PC-3 (cell line): Measurements from ENCODE around the gene ISM2.

ENCODE experiments used
- EZH2 ChIP-seq: fragments of 300-600 bp; sonication (generic); IDR thresholded peaks from one replicate; pipeline ENCODE4 v1.6.1; 2017; ENCODE audit warnings: antibody characterized with exemption, mild to moderate bottlenecking, low read length; ENCODE audit not compliant: unreplicated experiment
- TF ChIP-seq, protein P1 (sequence below): fragments of 300-600 bp; sonication (generic); conservative IDR thresholded peaks from 2 replicates; pipeline ENCODE4 v1.5.1; 2017; ENCODE audit warnings: antibody characterized with exemption, low read depth, mild to moderate bottlenecking, low read length

DNA sequence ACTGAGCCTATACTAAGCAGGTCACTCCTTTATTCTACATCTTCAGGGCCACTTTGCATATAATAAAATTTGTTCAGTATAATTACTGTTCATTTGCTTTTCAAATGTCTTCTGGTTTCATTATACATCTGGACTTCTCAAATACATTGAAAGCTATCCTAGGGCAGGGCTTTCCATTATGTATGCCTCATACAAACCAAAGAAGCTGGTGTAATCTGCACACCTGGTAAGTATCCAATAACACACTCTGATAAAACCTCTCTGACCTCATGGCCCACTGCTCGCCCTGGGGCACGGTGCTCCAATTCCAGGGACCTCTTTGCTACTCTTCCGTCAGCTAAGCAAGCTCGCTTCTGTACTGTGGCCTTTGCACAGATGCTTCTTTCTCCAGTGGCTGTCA lies 21.9 kb upstream of the ISM2 start:
- TF ChIP-seq, protein P1, sequence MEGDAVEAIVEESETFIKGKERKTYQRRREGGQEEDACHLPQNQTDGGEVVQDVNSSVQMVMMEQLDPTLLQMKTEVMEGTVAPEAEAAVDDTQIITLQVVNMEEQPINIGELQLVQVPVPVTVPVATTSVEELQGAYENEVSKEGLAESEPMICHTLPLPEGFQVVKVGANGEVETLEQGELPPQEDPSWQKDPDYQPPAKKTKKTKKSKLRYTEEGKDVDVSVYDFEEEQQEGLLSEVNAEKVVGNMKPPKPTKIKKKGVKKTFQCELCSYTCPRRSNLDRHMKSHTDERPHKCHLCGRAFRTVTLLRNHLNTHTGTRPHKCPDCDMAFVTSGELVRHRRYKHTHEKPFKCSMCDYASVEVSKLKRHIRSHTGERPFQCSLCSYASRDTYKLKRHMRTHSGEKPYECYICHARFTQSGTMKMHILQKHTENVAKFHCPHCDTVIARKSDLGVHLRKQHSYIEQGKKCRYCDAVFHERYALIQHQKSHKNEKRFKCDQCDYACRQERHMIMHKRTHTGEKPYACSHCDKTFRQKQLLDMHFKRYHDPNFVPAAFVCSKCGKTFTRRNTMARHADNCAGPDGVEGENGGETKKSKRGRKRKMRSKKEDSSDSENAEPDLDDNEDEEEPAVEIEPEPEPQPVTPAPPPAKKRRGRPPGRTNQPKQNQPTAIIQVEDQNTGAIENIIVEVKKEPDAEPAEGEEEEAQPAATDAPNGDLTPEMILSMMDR, result no peak
- no peak for TF ChIP-seq EZH2
